Testis (tissue), 2 donors: ENCODE results near the gene GALNT8.

ENCODE experiments used
- POLR2A ChIP-seq: fragments of 450-650 bp; IDR thresholded peaks from one replicate; pipeline ENCODE4 v1.6.1; 2017; ENCODE audit warnings: antibody characterized with exemption, mild to moderate bottlenecking, moderate library complexity
- TF ChIP-seq, protein P1 (sequence below), 3 experiments: fragments of 450-650 bp in 2 of 3; fragments of 200-600 bp in 1 of 3; sonication (generic) in 1 of 3; IDR thresholded peaks; one replicate each; pipeline ENCODE4 v1.5.1; 2016 to 2019; ENCODE audit warnings: antibody characterized with exemption in 3 of 3, mild to moderate bottlenecking in 2 of 3, moderate library complexity in 1 of 3

DNA sequence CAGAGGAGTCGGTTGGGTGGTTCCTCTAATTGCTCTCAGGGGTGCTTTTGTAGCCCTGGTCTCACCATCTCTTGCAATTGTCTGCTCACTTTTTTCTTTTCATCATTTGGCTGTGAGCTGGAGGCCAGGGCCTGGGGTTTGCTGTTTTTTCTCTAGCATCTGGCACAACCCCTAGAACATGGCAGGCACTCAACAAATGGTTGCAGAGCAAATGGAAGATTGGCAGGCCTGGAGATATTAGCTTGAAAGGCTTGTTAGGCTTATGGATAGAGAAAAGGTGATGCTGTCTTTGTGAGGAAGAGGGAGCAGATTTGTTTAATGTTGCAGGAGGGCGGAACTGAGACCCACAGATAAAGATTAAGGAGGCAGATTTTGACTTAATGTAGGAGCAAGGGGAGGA, 47.0 kb downstream of the GALNT8 start:
- TF ChIP-seq, protein P1, sequence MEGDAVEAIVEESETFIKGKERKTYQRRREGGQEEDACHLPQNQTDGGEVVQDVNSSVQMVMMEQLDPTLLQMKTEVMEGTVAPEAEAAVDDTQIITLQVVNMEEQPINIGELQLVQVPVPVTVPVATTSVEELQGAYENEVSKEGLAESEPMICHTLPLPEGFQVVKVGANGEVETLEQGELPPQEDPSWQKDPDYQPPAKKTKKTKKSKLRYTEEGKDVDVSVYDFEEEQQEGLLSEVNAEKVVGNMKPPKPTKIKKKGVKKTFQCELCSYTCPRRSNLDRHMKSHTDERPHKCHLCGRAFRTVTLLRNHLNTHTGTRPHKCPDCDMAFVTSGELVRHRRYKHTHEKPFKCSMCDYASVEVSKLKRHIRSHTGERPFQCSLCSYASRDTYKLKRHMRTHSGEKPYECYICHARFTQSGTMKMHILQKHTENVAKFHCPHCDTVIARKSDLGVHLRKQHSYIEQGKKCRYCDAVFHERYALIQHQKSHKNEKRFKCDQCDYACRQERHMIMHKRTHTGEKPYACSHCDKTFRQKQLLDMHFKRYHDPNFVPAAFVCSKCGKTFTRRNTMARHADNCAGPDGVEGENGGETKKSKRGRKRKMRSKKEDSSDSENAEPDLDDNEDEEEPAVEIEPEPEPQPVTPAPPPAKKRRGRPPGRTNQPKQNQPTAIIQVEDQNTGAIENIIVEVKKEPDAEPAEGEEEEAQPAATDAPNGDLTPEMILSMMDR (IDR thresholded peaks at IDR 0.05) = no peak
- no peak for TF ChIP-seq POLR2A
